Activated naive CD8-positive, alpha-beta T cell treated with anti-CD3 and anti-CD28 coated beads, Interleukin-2, amount 50 U/mL, for 16 hours (primary cell): ENCODE data around the gene TNFRSF19.

Source experiments
- DNase-seq: peaks from one replicate; pipeline ENCODE4 v3.0.0-alpha.2; 2020; ENCODE audit warnings: low read depth, low spot score

TNFRSF19 gene

DNA sequence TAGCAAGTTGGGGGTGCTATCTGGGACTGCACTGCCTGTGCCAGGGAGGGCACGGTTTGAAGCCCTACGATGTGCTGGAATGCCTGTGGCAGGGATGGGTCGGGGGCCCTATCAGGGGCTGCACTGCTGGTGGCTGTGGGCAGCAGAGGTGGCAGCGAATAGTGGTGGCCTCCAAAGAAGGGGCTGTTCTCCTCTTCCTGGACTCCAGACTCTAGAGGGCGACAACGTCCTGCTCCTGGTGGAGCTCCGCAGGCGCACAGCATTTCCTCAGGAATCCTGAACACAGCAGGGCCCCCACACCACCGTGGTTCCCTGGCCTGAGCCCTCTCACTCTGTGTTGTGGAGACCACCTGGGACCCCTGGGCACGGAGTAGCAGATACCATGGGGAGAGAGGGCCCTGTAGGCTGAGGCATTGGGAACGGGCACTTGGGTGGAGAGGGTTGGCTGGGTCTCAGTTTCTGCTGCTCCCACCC lies 145.6 kb downstream of the TNFRSF19 start:
- DNase-seq, result no peak

DNA sequence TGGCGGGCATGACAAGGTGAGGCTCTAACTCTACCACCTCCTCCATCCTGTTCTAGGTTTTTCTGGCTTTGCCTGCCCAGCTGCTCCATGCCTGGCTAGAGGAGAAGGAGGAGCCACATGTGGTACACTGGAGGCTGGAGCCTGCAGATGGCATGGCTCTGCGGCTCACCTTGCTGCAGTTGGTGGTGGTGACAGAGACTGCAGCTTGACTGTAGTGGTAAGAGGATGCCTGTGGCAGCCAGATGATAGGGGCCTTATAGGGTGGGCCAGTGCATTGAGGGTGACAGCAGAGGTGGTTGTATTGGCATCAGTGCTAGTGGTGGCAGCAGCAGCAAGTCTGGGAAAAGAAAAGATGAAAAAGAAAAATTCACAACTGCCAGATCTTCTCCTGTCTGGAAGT lies 146.2 kb downstream of the TNFRSF19 start:
- DNase-seq, result no peak

DNA sequence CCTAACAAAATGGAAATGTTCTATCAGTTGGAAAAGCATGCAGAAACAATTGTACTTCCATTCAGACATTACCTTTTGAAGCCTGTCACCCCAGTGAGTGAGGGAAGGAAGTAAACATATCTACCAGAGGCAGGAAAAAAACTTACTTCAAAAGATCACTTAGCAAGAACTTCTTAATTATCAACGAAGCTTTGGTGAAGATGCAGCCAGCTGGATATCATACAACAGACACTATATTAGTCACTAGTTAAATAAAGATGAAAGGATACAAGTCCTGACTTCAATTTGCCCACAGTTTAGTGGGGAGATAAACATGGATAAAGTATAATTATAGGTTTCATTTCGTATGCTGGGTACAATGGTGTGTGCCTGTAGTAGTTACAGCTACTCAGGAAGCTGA lies 148.8 kb downstream of the TNFRSF19 start:
- no peak for DNase-seq

DNA sequence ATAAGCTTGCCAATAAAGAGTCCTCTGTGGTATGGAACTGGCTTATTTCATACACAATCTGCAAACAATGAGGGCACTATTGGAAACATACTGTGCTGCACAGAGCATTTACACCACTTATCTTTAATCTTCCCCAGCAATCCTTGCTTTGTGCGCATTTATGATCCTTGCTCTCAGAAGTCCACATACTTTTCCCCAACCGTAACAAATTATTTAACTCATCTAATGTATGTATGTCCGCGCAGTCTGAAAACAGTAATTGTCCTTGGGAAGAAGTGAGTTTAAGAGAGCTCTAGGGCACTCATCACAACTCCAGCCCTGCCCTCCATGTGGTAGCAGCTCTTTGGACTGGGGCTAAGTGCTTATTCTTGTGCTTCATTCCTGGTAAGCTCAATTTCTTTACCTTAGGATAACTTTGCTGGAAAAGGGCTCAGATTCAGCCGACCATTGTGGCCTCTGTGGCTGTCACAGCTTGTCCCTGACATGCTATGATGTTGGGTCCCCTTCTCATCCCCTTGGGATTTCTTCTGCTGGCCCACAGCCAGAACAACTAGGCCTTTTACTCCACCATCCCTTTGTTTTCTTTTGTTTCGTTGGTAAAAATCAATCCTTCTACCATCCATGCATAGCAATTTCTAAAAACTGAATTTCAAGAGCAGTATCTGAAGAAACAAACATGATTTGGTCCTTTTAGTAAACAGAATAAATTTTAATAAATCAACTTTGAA lies 152.7 kb downstream of the TNFRSF19 start:
- no peak for DNase-seq

DNA sequence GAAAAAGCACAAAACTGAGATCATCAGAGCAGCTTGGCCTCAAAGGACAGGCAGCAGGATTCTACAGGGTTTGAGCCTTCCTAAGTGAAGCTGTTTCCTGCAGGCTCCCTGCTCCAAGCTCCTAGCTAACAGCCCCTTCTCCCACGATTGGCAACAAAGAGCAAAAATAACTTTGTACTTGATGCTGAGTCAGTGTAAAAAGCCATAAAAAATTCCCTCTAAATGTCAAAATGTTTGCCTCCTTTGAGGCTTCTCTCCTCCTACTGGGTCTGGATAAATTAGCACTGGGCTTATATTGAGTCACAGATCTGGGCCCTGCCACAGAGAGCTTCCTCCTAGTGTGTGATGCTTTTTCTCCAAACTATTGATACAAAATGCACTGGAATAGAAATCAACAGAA lies 153.3 kb downstream of the TNFRSF19 start:
- DNase-seq, result no peak

DNA sequence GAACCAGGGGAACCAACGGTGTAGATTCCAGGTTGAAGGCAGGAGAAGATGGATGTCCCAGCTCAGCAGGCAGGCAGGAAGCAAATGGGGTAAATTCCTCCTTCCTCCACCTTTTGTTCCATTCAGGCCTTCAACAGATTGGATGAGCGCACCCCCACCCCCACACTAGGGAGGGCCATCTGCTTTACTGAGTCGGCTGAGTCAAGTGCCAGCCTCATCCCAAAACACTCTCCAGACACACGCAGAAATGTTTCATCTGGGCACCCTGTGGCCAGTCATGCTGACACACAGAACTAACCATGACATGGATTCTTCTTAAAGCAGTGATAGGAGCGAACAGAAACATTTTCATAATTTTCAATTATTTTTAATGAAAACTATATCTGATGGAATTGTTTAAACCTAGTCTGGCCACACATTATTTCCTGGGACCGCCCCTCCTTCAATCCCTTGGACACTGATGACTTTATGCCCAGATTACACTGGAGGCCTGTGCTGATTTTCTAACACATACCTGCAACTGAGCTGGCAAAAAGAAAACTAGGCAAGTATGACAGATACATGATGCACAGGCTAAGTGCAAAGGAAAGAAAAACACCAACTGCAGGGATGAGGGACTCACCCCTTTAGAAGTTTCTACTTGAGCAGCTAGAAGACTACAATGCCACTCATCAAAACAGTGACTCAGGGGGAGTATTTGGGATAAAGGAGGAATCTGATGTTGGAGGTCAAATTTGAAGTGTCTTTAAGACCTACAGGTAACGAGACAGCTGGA lies 154.2 kb downstream of the TNFRSF19 start:
- DNase-seq, result no peak
